Stimulated activated CD4-positive, alpha-beta T cell treated with anti-CD3 and anti-CD28 coated beads, Interleukin-4, amount 100 ng/mL, for 48 hours (primary cell): ENCODE measurements around the gene KRTAP5-5.

Experiments used
- DNase-seq, 2 donors: peaks; one replicate each; pipeline ENCODE4 v3.0.0-alpha.2; 2020; ENCODE audit warnings: low read depth in 2 of 2

KRTAP5-5 gene

DNA sequence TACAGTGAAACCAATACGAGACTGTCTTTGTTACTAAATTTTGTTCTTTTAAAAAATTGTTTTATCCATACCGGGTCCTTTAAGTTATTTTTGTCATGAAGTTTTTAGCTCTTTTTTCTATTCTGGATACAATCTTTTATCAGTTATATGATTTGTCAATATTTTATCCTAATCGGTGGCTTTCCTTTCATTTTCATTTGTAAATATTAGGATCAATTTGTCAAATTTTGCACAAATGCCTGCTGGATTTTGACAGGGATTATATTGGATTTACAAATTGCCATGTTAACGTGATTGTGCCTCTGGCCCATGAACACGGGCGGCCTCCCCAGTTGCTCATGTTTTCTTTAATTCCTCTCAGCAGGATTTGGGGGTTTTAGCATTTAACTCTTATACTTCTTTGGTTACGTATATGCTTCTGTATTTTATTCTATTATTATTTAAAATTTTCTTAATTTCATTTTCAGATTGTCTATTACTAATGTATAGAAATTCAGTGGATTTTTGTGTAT, 46.7 kb downstream of the KRTAP5-5 start:
- no peak for DNase-seq

DNA sequence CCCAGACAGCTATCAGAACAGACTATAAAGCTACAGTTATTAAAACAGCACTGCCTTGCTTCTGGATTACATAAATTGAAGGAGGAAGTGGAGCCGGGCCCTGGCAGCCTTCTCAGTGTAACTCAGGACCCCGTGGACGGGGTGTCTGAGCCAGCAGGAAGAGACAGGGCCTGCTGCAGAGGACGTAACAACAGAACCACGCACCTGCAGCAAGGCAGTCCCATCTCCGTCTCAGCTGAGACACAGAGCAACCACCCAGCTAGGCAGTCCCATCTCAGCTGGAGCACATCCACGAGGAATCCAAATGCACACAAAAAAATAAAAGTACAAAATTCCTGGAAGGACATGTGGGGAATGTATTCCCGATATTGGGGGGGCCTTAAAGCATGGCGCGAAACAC, 50.3 kb downstream of the KRTAP5-5 start:
- no peak for DNase-seq
